T-cell (primary cell): Measurements from ENCODE around the gene TNFSF4. TPM values are rescaled to one million over a fixed set of nuclear protein-coding genes. Genes with fewer than 3 reads are reported as not detected.
"Not testable (repeated sequence)": the region's sequence is repeated elsewhere in the genome, so short reads cannot be mapped to it uniquely, and the experiment has no call there.

ENCODE experiments used
- ATAC-seq, 4 experiments: fragments of 200-7000 bp in 3 of 4; fragments of 150-1000 bp in 1 of 4; cut with Tn5 transposase; replicated peaks in 1 of 4; 1 replicate in 3 of 4; 2 replicates in 1 of 4; pipeline ENCODE4 v1.10.0; 2021; ENCODE audit warnings: moderate library complexity in 3 of 4, mild to moderate bottlenecking in 2 of 4, moderate number of reproducible peaks in 1 of 4
- CTCF ChIA-PET, 2 donors: fragments of 300-600 bp; sonication (Branson Sonifier 250); formaldehyde crosslinking; loops; one replicate each; lab custom pipeline; 2022; ENCODE audit warnings: antibody characterized with exemption in 2 of 2; lab: Charles Lee
- POLR2A ChIA-PET, 2 donors: fragments of 300-600 bp; sonication (Branson Sonifier 250); formaldehyde crosslinking; loops; one replicate each; lab custom pipeline; 2022; ENCODE audit warnings: antibody characterized with exemption in 2 of 2; lab: Charles Lee
- DNase-seq, 35 experiments: peaks; one replicate each; pipeline versions ENCODE4 v3.0.0 to v3.0.0-alpha.2; 2013 to 2023
- H3K27ac ChIP-seq: one replicate; pipeline ENCODE4 v1.5.1; 2013; ENCODE audit warnings: low read length
- H3K27me3 ChIP-seq, 2 experiments: replicated peaks in 1 of 2; 1 replicate in 1 of 2; 2 replicates in 1 of 2; pipeline versions ENCODE4 v1.6.1 to v1.7.0; 2013; ENCODE audit warnings: low read length in 1 of 2, mixed read lengths in 1 of 2; ENCODE audit not compliant: control insufficient read depth in 2 of 2, insufficient read depth in 2 of 2; ENCODE audit errors: extremely low read depth in 1 of 2
- H3K36me3 ChIP-seq, 2 donors: 1 replicate in 1 of 2; 2 replicates in 1 of 2; pipeline versions ENCODE4 v1.6.1 to v1.7.0; 2013; ENCODE audit warnings: low read length in 1 of 2; ENCODE audit not compliant: control insufficient read depth in 2 of 2, insufficient read depth in 1 of 2; ENCODE audit errors: extremely low read depth in 1 of 2
- H3K4me1 ChIP-seq, 2 experiments: 1 replicate in 1 of 2; 2 replicates in 1 of 2; pipeline versions ENCODE4 v1.6.1 to v1.7.0; 2013; ENCODE audit warnings: low read length in 2 of 2, mixed read lengths in 1 of 2; ENCODE audit not compliant: insufficient read depth in 2 of 2, control insufficient read depth in 1 of 2; ENCODE audit errors: extremely low read depth in 1 of 2
- H3K4me3 ChIP-seq, 2 donors: 1 replicate in 1 of 2; 2 replicates in 1 of 2; pipeline versions ENCODE4 v1.5.1 to v1.7.0; 2013; ENCODE audit warnings: mild to moderate bottlenecking in 2 of 2, low read length in 1 of 2, moderate library complexity in 1 of 2; ENCODE audit not compliant: control insufficient read depth in 1 of 2; ENCODE audit errors: extremely low read depth in 1 of 2
- H3K9me3 ChIP-seq: 2 replicates; pipeline ENCODE4 v1.7.0; 2013
- H3K27ac Mint-ChIP-seq, 2 donors: one replicate each; pipeline ENCODE4 v1.8.0; 2020 to 2021; ENCODE audit warnings: mild to moderate bottlenecking in 2 of 2, mixed read lengths in 2 of 2
- H3K27me3 Mint-ChIP-seq, 2 donors: one replicate each; pipeline ENCODE4 v1.8.0; 2021 to 2022; ENCODE audit warnings: mixed read lengths in 2 of 2
- H3K36me3 Mint-ChIP-seq: one replicate; pipeline ENCODE4 v1.8.0; 2021; ENCODE audit warnings: mixed read lengths
- H3K4me1 Mint-ChIP-seq, 3 donors: one replicate each; pipeline ENCODE4 v1.8.0; 2020 to 2022; ENCODE audit warnings: mixed read lengths in 3 of 3, mild to moderate bottlenecking in 1 of 3
- H3K4me3 Mint-ChIP-seq, 3 donors: one replicate each; pipeline ENCODE4 v1.8.0; 2020 to 2022; ENCODE audit warnings: mild to moderate bottlenecking in 3 of 3, mixed read lengths in 3 of 3, moderate library complexity in 3 of 3
- H3K9me3 Mint-ChIP-seq, 3 donors: one replicate each; pipeline ENCODE4 v1.8.0; 2020 to 2022; ENCODE audit warnings: mixed read lengths in 3 of 3
- WGBS: methylation state at CpG from one replicate; pipeline ENCODE4 v1.1.5; 2013; ENCODE audit warnings: missing lambda C conversion rate; ENCODE audit not compliant: insufficient coverage; 5-methylcytosine and 5-hydroxymethylcytosine counted together
- total RNA-seq, 35 experiments: library from RNA in 6 of 35; stranded (reverse) in 6 of 35; fragments of 120-200 nt in 1 of 35; gene quantifications; one replicate each; pipeline versions ENCODE4 v1.2.1 to v1.2.4 and lab custom pipeline; 2013 to 2026

The TNFSF4 gene
- total RNA-seq, 5 donors from 2014 or later (not counting 1 experiment from before 2014, with no cell fraction given), result 1.2 to 3.8 (median 2.5) TPM

DNA sequence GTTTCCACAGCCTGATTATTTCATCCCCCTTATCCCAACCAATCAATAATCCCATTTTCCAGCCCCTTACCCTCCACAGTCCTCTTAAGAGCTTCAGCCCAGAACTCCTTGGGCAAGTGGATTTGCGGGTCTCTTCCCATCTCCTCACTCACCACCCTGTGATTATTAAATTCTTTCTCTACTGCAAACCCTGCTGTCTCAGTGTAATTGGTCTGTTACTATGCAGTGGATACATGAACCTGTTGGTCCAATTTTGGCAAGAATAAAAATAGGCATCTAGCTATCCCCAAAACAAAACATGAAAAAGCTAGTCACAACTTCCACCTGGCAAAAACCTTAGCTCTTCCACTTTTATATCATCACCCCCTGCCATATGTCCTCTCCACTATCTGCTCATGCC is 36.2 kb upstream of the TNFSF4 start:
- no peaks in the 10 kb centered on the region for H3K36me3 ChIP-seq
- ChIA-PET CTCF (interaction anchor here in 1 of 2 donors (0.6 kb wide), 1 partner anchor 1176 kb away, joined by 3 read pairs; no protein-coding TSS in a partner anchor), POLR2A (no interaction called here)
- H3K4me1 ChIP-seq, result no peaks in the 10 kb centered on the region
- no CpG with 5 or more reads among the region's 1 CpG for WGBS
- no peaks in the 10 kb centered on the region for H3K27me3 Mint-ChIP-seq
- no peaks in the 10 kb centered on the region for H3K4me1 Mint-ChIP-seq
- no peak overlapping the region for H3K27ac Mint-ChIP-seq
- no peak for DNase-seq
- peaks cover 54% of the 10 kb centered on the region for H3K36me3 Mint-ChIP-seq
- peaks cover 20 to 34% (median 29%) of the 10 kb centered on the region in 3 donors for H3K9me3 Mint-ChIP-seq
- H3K27me3 ChIP-seq, result no peaks in the 10 kb centered on the region
- no peak overlapping the region for H3K4me3 ChIP-seq
- H3K27ac ChIP-seq, result no peak overlapping the region
- no peak overlapping the region for H3K4me3 Mint-ChIP-seq
- ATAC-seq, result no peak
- H3K9me3 ChIP-seq, result peaks cover 5% of the 10 kb centered on the region

DNA sequence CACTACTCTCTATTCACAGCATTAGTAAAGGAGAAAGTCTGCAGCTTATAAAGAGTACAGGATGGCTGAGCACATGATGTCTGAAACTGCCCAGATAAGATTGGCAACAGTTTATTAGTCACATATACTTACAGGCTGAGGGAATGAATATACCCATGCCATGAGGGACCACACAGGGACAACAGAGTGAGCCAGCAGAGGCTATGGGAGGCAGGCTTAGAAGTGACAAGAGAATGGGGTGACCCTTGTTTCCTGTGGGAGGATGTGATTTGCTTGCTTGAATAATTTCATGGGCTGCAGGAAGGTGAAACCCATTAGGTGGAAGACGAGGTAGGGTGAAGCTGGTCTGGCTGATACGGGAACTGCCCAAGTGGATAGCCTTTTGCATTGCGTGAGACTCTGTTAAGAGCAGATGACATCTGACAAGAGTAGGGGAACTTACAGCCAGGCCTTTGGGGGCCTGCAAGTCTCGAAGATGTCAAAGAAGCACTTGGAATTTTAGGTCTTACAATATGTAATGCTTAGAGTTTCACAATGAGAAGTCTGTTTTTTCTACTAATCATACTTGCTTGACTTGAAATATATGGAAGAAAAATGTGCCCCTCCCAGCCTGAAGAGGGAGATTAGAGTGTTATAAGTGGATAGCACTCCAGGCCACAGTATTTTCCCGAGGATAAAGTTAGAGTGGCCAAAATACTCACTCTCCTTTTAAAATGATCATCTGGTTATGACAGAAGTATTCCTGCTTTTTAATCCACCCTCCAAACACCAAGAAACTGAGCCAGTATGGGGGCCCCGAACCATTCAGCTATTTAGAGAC is 34.6 kb upstream of the TNFSF4 start:
- no peaks in the 10 kb centered on the region for H3K27me3 ChIP-seq
- no peak for ATAC-seq
- CTCF ChIA-PET, result no interaction called here
- no peaks in the 10 kb centered on the region for H3K4me1 ChIP-seq
- no peak overlapping the region for H3K27ac ChIP-seq
- peaks cover 61% of the 10 kb centered on the region for H3K36me3 Mint-ChIP-seq
- no peaks in the 10 kb centered on the region for H3K27me3 Mint-ChIP-seq
- DNase-seq, result no peak
- 84% methylated on average over 3 of the region's 6 CpGs for WGBS
- no peak overlapping the region for H3K4me3 Mint-ChIP-seq
- POLR2A ChIA-PET, result no interaction called here
- H3K9me3 Mint-ChIP-seq, result peaks cover 20 to 34% (median 30%) of the 10 kb centered on the region in 3 donors
- H3K4me1 Mint-ChIP-seq, result no peaks in the 10 kb centered on the region
- H3K36me3 ChIP-seq, result no peaks in the 10 kb centered on the region
- H3K27ac Mint-ChIP-seq, result no peak overlapping the region
- no peak overlapping the region for H3K4me3 ChIP-seq
- H3K9me3 ChIP-seq, result peaks cover 5% of the 10 kb centered on the region

DNA sequence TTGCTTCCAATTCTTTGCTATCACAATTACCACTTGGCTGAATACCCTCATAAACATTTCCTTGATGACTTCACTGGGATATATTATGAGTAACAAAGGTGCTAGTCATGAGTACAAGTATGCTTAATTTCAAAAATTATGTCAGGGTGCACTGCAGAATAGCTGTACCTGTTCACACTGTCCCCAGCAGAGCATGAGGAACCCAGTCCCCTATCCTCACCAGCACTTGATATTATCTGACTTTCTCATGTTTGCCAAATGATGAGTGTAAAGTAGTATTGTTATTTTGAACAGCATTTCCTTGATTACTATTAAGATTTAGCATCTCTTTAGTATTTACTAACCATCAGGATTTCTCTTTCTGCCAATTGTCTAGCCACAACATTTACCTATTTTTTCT is 33.5 kb upstream of the TNFSF4 start:
- peaks cover 20 to 34% (median 33%) of the 10 kb centered on the region in 3 donors for H3K9me3 Mint-ChIP-seq
- H3K4me3 Mint-ChIP-seq, result no peak overlapping the region
- no peaks in the 10 kb centered on the region for H3K27me3 Mint-ChIP-seq
- no peak for ATAC-seq
- no peak overlapping the region for H3K27ac Mint-ChIP-seq
- peaks cover 65% of the 10 kb centered on the region for H3K36me3 Mint-ChIP-seq
- DNase-seq, result no peak
- peaks cover 5% of the 10 kb centered on the region for H3K9me3 ChIP-seq
- CTCF ChIA-PET, result no interaction called here
- no peak overlapping the region for H3K4me3 ChIP-seq
- no peaks in the 10 kb centered on the region for H3K36me3 ChIP-seq
- H3K4me1 ChIP-seq, result no peaks in the 10 kb centered on the region
- H3K4me1 Mint-ChIP-seq, result no peaks in the 10 kb centered on the region
- H3K27ac ChIP-seq, result no peak overlapping the region
- H3K27me3 ChIP-seq, result no peaks in the 10 kb centered on the region
- POLR2A ChIA-PET, result no interaction called here

DNA sequence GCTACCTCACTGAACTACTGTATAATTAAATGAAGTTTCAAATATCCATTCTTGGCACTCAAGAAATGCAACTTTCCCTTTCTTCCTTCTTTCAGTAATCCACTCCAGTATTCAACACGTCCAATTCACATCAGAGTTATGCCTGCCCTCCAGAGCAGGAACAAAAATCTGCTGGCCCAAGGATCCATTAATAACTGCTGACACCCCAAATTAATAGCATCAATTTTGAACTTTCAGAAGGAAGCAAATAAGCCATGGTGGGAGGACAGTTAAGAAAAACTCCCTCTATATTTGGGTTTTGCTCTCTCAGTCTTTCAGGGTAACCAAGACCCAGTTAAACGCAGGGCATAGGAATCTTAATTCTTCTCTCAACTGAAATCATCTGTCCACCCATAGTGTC is 31.9 kb upstream of the TNFSF4 start:
- Mint-ChIP-seq H3K4me1 (no peaks in the 10 kb centered on the region), H3K4me3 (no peak overlapping the region), H3K27me3 (no peaks in the 10 kb centered on the region), H3K36me3 (peaks cover 64% of the 10 kb centered on the region), H3K9me3 (peaks cover 20 to 30% (median 30%) of the 10 kb centered on the region in 3 donors), H3K27ac (no peak overlapping the region)
- DNase-seq (no peak), ATAC-seq (no peak)
- WGBS, result no CpG with 5 or more reads among the region's 2 CpGs
- Histone ChIP-seq H3K9me3 (peaks cover 5% of the 10 kb centered on the region), H3K27me3 (no peaks in the 10 kb centered on the region), H3K4me3 (no peak overlapping the region), H3K4me1 (no peaks in the 10 kb centered on the region), H3K27ac (no peak overlapping the region), H3K36me3 (no peaks in the 10 kb centered on the region)
- POLR2A ChIA-PET, result no interaction called here
- CTCF ChIA-PET, result no interaction called here

DNA sequence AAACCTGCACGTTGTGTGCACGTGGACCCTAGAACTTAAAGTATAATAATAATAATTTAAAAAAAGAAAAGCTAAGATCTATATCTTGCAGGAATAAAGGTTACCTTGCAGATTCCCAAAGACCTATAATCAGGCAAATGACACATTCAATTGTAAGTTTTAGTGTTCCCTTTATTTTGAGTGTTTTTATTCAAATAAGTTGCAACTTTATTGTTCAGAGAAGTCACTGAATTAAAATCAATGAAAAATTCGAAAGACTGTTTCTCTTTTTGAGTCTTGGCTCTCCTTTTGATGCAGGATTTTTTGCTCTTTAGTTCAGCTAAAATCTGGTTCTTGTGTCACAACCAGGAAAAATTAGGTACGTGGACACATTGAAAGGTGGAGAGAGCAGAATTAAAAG is 27.8 kb upstream of the TNFSF4 start:
- ATAC-seq (no peak), DNase-seq (no peak)
- H3K27ac Mint-ChIP-seq, result no peak overlapping the region
- no peaks in the 10 kb centered on the region for H3K9me3 ChIP-seq
- H3K4me3 Mint-ChIP-seq, result no peak overlapping the region
- no peak overlapping the region for H3K27ac ChIP-seq
- no peaks in the 10 kb centered on the region for H3K27me3 ChIP-seq
- ChIA-PET CTCF (no interaction called here), POLR2A (interaction anchor here in 1 of 2 donors (0.5 kb wide), 1 partner anchor 145 kb away, joined by 3 read pairs; no protein-coding TSS in a partner anchor)
- H3K4me1 Mint-ChIP-seq, result no peaks in the 10 kb centered on the region
- peaks cover 58% of the 10 kb centered on the region for H3K36me3 Mint-ChIP-seq
- no peaks in the 10 kb centered on the region for H3K36me3 ChIP-seq
- no CpG with 5 or more reads among the region's 4 CpGs for WGBS
- H3K4me3 ChIP-seq, result no peak overlapping the region
- H3K4me1 ChIP-seq, result no peaks in the 10 kb centered on the region
- H3K9me3 Mint-ChIP-seq, result peaks cover 0 to 14% (median 3%) of the 10 kb centered on the region in 3 donors
- H3K27me3 Mint-ChIP-seq, result no peaks in the 10 kb centered on the region

DNA sequence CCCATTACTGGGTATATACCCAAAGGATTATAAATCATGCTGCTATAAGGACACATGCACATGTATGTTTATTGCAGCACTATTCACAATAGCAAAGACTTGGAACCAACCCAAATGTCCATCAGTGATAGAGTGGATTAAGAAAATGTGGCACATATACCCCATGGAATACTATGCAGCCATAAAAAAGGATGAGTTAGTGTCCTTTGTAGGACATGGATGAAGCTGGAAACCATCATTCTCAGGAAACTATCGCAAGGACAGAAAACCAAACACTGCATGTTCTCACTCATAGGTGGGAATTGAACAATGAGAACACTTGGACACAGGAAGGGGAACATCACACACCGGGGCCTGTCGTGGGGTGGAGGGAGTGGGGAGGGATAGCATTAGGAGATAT is 27.3 kb upstream of the TNFSF4 start:
- H3K27me3 Mint-ChIP-seq, H3K9me3 ChIP-seq, H3K36me3 ChIP-seq, H3K4me3 Mint-ChIP-seq, H3K27ac Mint-ChIP-seq, H3K4me1 Mint-ChIP-seq, H3K27ac ChIP-seq, ATAC-seq, H3K4me3 ChIP-seq, DNase-seq, CTCF ChIA-PET, H3K4me1 ChIP-seq, H3K27me3 ChIP-seq, POLR2A ChIA-PET: not testable (repeated sequence)
- WGBS, result no CpG with 5 or more reads among the region's 3 CpGs
- H3K9me3 Mint-ChIP-seq, result peaks cover 0 to 16% (median 4%) of the 10 kb centered on the region in 3 donors
- peaks cover 60% of the 10 kb centered on the region for H3K36me3 Mint-ChIP-seq
